Uterus (tissue), 4 donors: Measurements from ENCODE around the gene PLSCR4. TPM values are rescaled to one million over a fixed set of nuclear protein-coding genes. Genes with fewer than 3 reads are reported as not detected.

Experiments
- DNase-seq, 2 donors: peaks; one replicate each; pipeline ENCODE4 v3.0.0-alpha.2; 2019 to 2020
- H3K27ac ChIP-seq, 2 donors: fragments of 200-600 bp; sonication (generic); 1 replicate in 1 of 2; 2 replicates in 1 of 2; pipeline ENCODE4 v1.5.1; 2016 to 2018
- H3K27me3 ChIP-seq, 2 donors: fragments of 200-600 bp; sonication (generic); one replicate each; pipeline ENCODE4 v1.5.1; 2018 to 2019; ENCODE audit warnings: control low read depth in 1 of 2
- H3K36me3 ChIP-seq, 2 donors: fragments of 200-600 bp; sonication (generic); one replicate each; pipeline ENCODE4 v1.5.1; 2019; ENCODE audit warnings: control low read depth in 1 of 2
- H3K4me1 ChIP-seq, 2 donors: fragments of 200-600 bp; sonication (generic); one replicate each; pipeline ENCODE4 v1.5.1; 2018 to 2019; ENCODE audit warnings: control low read depth in 1 of 2
- H3K4me3 ChIP-seq, 2 donors: fragments of 200-600 bp; sonication (generic); 1 replicate in 1 of 2; 2 replicates in 1 of 2; pipeline ENCODE4 v1.5.1; 2018 to 2019; ENCODE audit warnings: mild to moderate bottlenecking in 1 of 2
- H3K9me3 ChIP-seq, 2 donors: fragments of 200-600 bp; sonication (generic); one replicate each; pipeline ENCODE4 v1.5.1; 2019; ENCODE audit warnings: control low read depth in 1 of 2
- POLR2A ChIP-seq, 2 donors: fragments of 450-650 bp; IDR thresholded peaks; one replicate each; pipeline ENCODE4 v1.6.1; 2016; ENCODE audit warnings: antibody characterized with exemption in 2 of 2, mild to moderate bottlenecking in 1 of 2, moderate library complexity in 1 of 2
- intact Hi-C: fragments of 100-400 bp; cut with DNase I; formaldehyde crosslinking; loops from one replicate; pipeline ENCODE4 v1.15.1; 2023; ENCODE audit warnings: low total_unique reads
- total RNA-seq, 4 donors: library from RNA; depleted of rRNA in 3 of 4; stranded (reverse); fragments of >200 nt in 3 of 4; gene quantifications; one replicate each; pipeline versions ENCODE4 v1.1.0 to v1.2.4, GENCODE V29; 2014 to 2023
- TF ChIP-seq, protein P1 (sequence below), 4 experiments: fragments of 200-600 bp in 2 of 4; fragments of 450-650 bp in 2 of 4; sonication (generic) in 2 of 4; IDR thresholded peaks; one replicate each; pipeline ENCODE4 v1.5.1; 2016 to 2019; ENCODE audit warnings: antibody characterized with exemption in 4 of 4, mild to moderate bottlenecking in 2 of 4, moderate library complexity in 1 of 4
- donor health status: DM: yes; HTN: yes; CAD: no.

Gene PLSCR4
- total RNA-seq, 4 donors from 2014 or later: 45.9 to 107 (median 67.8) TPM

- H3K9me3 ChIP-seq: no peaks in the 10 kb centered on the region
- H3K36me3 ChIP-seq: no peaks in the 10 kb centered on the region
- H3K4me1 ChIP-seq: peaks cover 3 to 24% of the 10 kb centered on the region in 2 donors
- H3K27ac ChIP-seq: peak overlapping the region in 1 of 2 donors; percentile 31
- no peaks in the 10 kb centered on the region for H3K27me3 ChIP-seq
- TF ChIP-seq, protein P1, sequence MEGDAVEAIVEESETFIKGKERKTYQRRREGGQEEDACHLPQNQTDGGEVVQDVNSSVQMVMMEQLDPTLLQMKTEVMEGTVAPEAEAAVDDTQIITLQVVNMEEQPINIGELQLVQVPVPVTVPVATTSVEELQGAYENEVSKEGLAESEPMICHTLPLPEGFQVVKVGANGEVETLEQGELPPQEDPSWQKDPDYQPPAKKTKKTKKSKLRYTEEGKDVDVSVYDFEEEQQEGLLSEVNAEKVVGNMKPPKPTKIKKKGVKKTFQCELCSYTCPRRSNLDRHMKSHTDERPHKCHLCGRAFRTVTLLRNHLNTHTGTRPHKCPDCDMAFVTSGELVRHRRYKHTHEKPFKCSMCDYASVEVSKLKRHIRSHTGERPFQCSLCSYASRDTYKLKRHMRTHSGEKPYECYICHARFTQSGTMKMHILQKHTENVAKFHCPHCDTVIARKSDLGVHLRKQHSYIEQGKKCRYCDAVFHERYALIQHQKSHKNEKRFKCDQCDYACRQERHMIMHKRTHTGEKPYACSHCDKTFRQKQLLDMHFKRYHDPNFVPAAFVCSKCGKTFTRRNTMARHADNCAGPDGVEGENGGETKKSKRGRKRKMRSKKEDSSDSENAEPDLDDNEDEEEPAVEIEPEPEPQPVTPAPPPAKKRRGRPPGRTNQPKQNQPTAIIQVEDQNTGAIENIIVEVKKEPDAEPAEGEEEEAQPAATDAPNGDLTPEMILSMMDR (IDR thresholded peaks at IDR 0.05): peak; percentile 18 to 40 (median 32)
- no peak for TF ChIP-seq POLR2A (IDR thresholded peaks at IDR 0.05)
- no peak for DNase-seq
- intact Hi-C loops: no loop called here
- no peak overlapping the region for H3K4me3 ChIP-seq
These were observed 102.4 kb downstream of the PLSCR4 start for GRCh38 chr3:146148468-146148931.

- Histone ChIP-seq H3K9me3 (no peaks in the 10 kb centered on the region), H3K27me3 (no peaks in the 10 kb centered on the region), H3K4me1 (peaks cover 0 to 24% of the 10 kb centered on the region in 2 donors), H3K27ac (peak overlapping the region in 1 of 2 donors; percentile 52), H3K36me3 (no peaks in the 10 kb centered on the region), H3K4me3 (no peak overlapping the region)
- intact Hi-C loops: no loop called here
- no peak for TF ChIP-seq POLR2A (IDR thresholded peaks at IDR 0.05)
- TF ChIP-seq, protein P1 (IDR thresholded peaks at IDR 0.05): no peak
- no peak for DNase-seq
These were observed 105.3 kb downstream of the PLSCR4 start for GRCh38 chr3:146145642-146146041.

GRCh38 chr3:146142757-146143156, 108.1 kb downstream of the PLSCR4 start:
- Histone ChIP-seq H3K4me3 (no peak overlapping the region), H3K27me3 (no peaks in the 10 kb centered on the region), H3K4me1 (peaks cover 0 to 7% of the 10 kb centered on the region in 2 donors), H3K27ac (peak overlapping the region; percentile 58 to 78), H3K9me3 (no peaks in the 10 kb centered on the region), H3K36me3 (no peaks in the 10 kb centered on the region)
- no peak for DNase-seq
- intact Hi-C loops: no loop called here
- no peak for TF ChIP-seq POLR2A (IDR thresholded peaks at IDR 0.05)

Other genes with a start within 250 kb of the PLSCR4 start
- 10 to 100 TPM; 23.5 to 83.2 (median 45.7) TPM for gene PLOD2, start 89.9 kb downstream of the PLSCR4 start, total RNA-seq
- not detected for gene PLSCR2, start 218.5 kb upstream of the PLSCR4 start, total RNA-seq